Muscle of leg (tissue), 11 donors: Measurements from ENCODE around the gene UBL4A. TPM values are rescaled to one million over a fixed set of nuclear protein-coding genes. Genes with fewer than 3 reads are reported as not detected.

ENCODE experiments used
- DNase-seq: peaks from one replicate; pipeline ENCODE4 v3.0.0; 2013
- H3K27ac ChIP-seq: one replicate; pipeline ENCODE4 v1.5.1; 2013; ENCODE audit warnings: mild to moderate bottlenecking, low read length, control low read depth
- H3K27me3 ChIP-seq: one replicate; pipeline ENCODE4 v1.6.1; 2013; ENCODE audit warnings: low read length; ENCODE audit not compliant: control insufficient read depth, insufficient read depth
- H3K36me3 ChIP-seq: one replicate; pipeline ENCODE4 v1.6.1; 2013; ENCODE audit warnings: low read length; ENCODE audit not compliant: control insufficient read depth, insufficient read depth
- H3K4me1 ChIP-seq: one replicate; pipeline ENCODE4 v1.6.1; 2013; ENCODE audit warnings: low read length; ENCODE audit not compliant: control insufficient read depth, insufficient read depth
- H3K4me3 ChIP-seq: one replicate; pipeline ENCODE4 v1.5.1; 2013; ENCODE audit warnings: low read length, control low read depth
- H3K9me3 ChIP-seq: replicated peaks from 2 replicates; pipeline ENCODE4 v1.6.1; 2013; ENCODE audit warnings: low read depth, low read length; ENCODE audit not compliant: control insufficient read depth
- whole genome bisulfite sequencing: methylation state at CpG from one replicate; pipeline ENCODE4 v1.1.5; 2013; ENCODE audit warnings: missing lambda C conversion rate; ENCODE audit not compliant: insufficient coverage; 5-methylcytosine and 5-hydroxymethylcytosine counted together
- polyA plus RNA-seq, 8 donors: library from polyadenylated mRNA; unstranded; fragments of 120-200 nt; gene quantifications; one replicate each; pipeline versions ENCODE4 v1.2.1 to v1.2.3, GENCODE V29; 2013; ENCODE audit warnings: inconsistent platforms in 1 of 8, low replicate concordance in 1 of 8; ENCODE audit not compliant: insufficient read length in 8 of 8, insufficient read depth in 1 of 8
- total RNA-seq: library from RNA; stranded (reverse); fragments of 120-200 nt; gene quantifications from one replicate; pipeline ENCODE4 v1.2.4, GENCODE V29; 2013

Gene UBL4A
- total and polyA plus RNA-seq, 9 donors: 20.3 to 27.8 (median 24.9) TPM

- Histone ChIP-seq H3K4me1 (peaks cover 32% of the 10 kb centered on the region), H3K36me3 (peaks cover 49% of the 10 kb centered on the region), H3K27me3 (no peaks in the 10 kb centered on the region), H3K4me3 (no peak overlapping the region), H3K9me3 (peaks cover 5% of the 10 kb centered on the region), H3K27ac (no peak overlapping the region)
- DNase-seq: no peak
- WGBS: 85% methylated on average over 15 of the region's 17 CpGs
These were observed 45.6 kb downstream of the UBL4A start for GRCh38 chrX:154440623-154441357.

GRCh38 chrX:154439841-154440240, 46.6 kb downstream of the UBL4A start:
- Histone ChIP-seq H3K27ac (no peak overlapping the region), H3K27me3 (no peaks in the 10 kb centered on the region), H3K36me3 (peaks cover 55% of the 10 kb centered on the region), H3K9me3 (peaks cover 5% of the 10 kb centered on the region), H3K4me1 (peaks cover 23% of the 10 kb centered on the region), H3K4me3 (no peak overlapping the region)
- 90% methylated on average over 11 of the region's 18 CpGs for WGBS
- no peak for DNase-seq

- Histone ChIP-seq H3K4me3 (peak overlapping the region; percentile 60), H3K36me3 (peaks cover 71% of the 10 kb centered on the region), H3K27me3 (no peaks in the 10 kb centered on the region), H3K27ac (no peak overlapping the region), H3K9me3 (peaks cover 5% of the 10 kb centered on the region), H3K4me1 (peaks cover 15% of the 10 kb centered on the region)
- no peak for DNase-seq
- 64% methylated on average over 18 of the region's 28 CpGs for WGBS
These were observed 48.2 kb downstream of the UBL4A start for GRCh38 chrX:154437971-154438893.

- H3K27me3 ChIP-seq: no peaks in the 10 kb centered on the region
- H3K36me3 ChIP-seq: peaks cover 72% of the 10 kb centered on the region
- H3K4me1 ChIP-seq: peaks cover 15% of the 10 kb centered on the region
- H3K9me3 ChIP-seq: peaks cover 4% of the 10 kb centered on the region
- peak within 1 kb of the TSS; percentile 67 for H3K27ac ChIP-seq
- 30% methylated on average over 83 of the region's 93 CpGs for WGBS
- H3K4me3 ChIP-seq: peak within 1 kb of the TSS; percentile 60
- no peak for DNase-seq
These were observed 49.2 kb downstream of the UBL4A start, which contains the start of gene GDI1 for GRCh38 chrX:154436983-154437752. Gene GDI1 (plus strand): TSS chrX:154437154. CDS start chrX:154437255, 101 bp downstream.

- H3K9me3 ChIP-seq: peaks cover 2% of the 10 kb centered on the region
- 31% methylated on average over 31 of the region's 78 CpGs for WGBS
- peak overlapping the region; percentile 36 for H3K4me3 ChIP-seq
- no peaks in the 10 kb centered on the region for H3K27me3 ChIP-seq
- peaks cover 72% of the 10 kb centered on the region for H3K36me3 ChIP-seq
- H3K27ac ChIP-seq: peak overlapping the region; percentile 67
- DNase-seq: peak; percentile 67
- H3K4me1 ChIP-seq: peaks cover 15% of the 10 kb centered on the region
These were observed 49.9 kb downstream of the UBL4A start for GRCh38 chrX:154436374-154436982.

GRCh38 chrX:154435171-154435733, 51.2 kb downstream of the UBL4A start:
- no peak overlapping the region for H3K4me3 ChIP-seq
- DNase-seq: no peak
- no peaks in the 10 kb centered on the region for H3K27me3 ChIP-seq
- peaks cover 64% of the 10 kb centered on the region for H3K36me3 ChIP-seq
- H3K4me1 ChIP-seq: peaks cover 19% of the 10 kb centered on the region
- peaks cover 2% of the 10 kb centered on the region for H3K9me3 ChIP-seq
- WGBS: 89% methylated on average over 16 of the region's 19 CpGs
- no peak overlapping the region for H3K27ac ChIP-seq

GRCh38 chrX:154434394-154435168, 51.8 kb downstream of the UBL4A start:
- H3K36me3 ChIP-seq: peaks cover 58% of the 10 kb centered on the region
- peaks cover 2% of the 10 kb centered on the region for H3K9me3 ChIP-seq
- no peak overlapping the region for H3K27ac ChIP-seq
- H3K4me1 ChIP-seq: peaks cover 21% of the 10 kb centered on the region
- WGBS: 83% methylated on average over 5 of the region's 7 CpGs
- no peaks in the 10 kb centered on the region for H3K27me3 ChIP-seq
- H3K4me3 ChIP-seq: no peak overlapping the region
- no peak for DNase-seq
